Calu3 (cell line): ENCODE measurements around the gene NKD1. TPM values are rescaled to one million over a fixed set of nuclear protein-coding genes. Genes with fewer than 3 reads are reported as not detected.

Experiments used
- BruUV-seq: library from RNA; stranded (reverse); fragments of 400-500 nt; replicated peaks from 2 replicates; lab custom pipeline; 2021; lab: Mats Ljungman, UMichigan
- CTCF ChIA-PET: fragments of 300-600 bp; sonication (Branson Sonifier 250); formaldehyde crosslinking; loops from one replicate; lab custom pipeline; 2022; ENCODE audit warnings: antibody characterized with exemption; lab: Charles Lee
- DNase-seq: peaks from one replicate; pipeline ENCODE4 v3.0.0; 2022
- H3K27ac Mint-ChIP-seq: one replicate; pipeline ENCODE4 v1.8.0; 2022; ENCODE audit warnings: mixed read lengths; ENCODE audit not compliant: unreplicated experiment
- H3K27me3 Mint-ChIP-seq: one replicate; pipeline ENCODE4 v1.8.0; 2022; ENCODE audit warnings: mixed read lengths; ENCODE audit not compliant: unreplicated experiment
- H3K36me3 Mint-ChIP-seq: one replicate; pipeline ENCODE4 v1.8.0; 2022; ENCODE audit warnings: mild to moderate bottlenecking, moderate library complexity, mixed read lengths; ENCODE audit not compliant: insufficient read depth, unreplicated experiment
- H3K4me1 Mint-ChIP-seq: one replicate; pipeline ENCODE4 v1.8.0; 2022; ENCODE audit warnings: mild to moderate bottlenecking, low read depth, mixed read lengths; ENCODE audit not compliant: unreplicated experiment
- H3K4me3 Mint-ChIP-seq: one replicate; pipeline ENCODE4 v1.8.0; 2022; ENCODE audit warnings: mild to moderate bottlenecking, low read depth, moderate library complexity, mixed read lengths; ENCODE audit not compliant: unreplicated experiment
- H3K9me3 Mint-ChIP-seq: one replicate; pipeline ENCODE4 v1.8.0; 2022; ENCODE audit warnings: low read depth, mixed read lengths; ENCODE audit not compliant: unreplicated experiment
- intact Hi-C: fragments of 100-400 bp; cut with micrococcal nuclease; formaldehyde crosslinking; loops from one replicate; pipeline ENCODE4 v1.10.0; 2022; ENCODE audit not compliant: unreplicated experiment
- total RNA-seq: library from RNA; stranded (reverse); gene quantifications from 2 replicates; pipeline ENCODE4 v1.2.3, GENCODE V29; 2022
- TF ChIP-seq, protein P1 (sequence below): fragments of 200-600 bp; IDR thresholded peaks from one replicate; pipeline ENCODE4 v1.8.0; 2022; ENCODE audit warnings: antibody characterized with exemption; ENCODE audit not compliant: unreplicated experiment

NKD1 gene
- total RNA-seq, 1 experiment from 2014 or later, result 0.31 TPM

DNA sequence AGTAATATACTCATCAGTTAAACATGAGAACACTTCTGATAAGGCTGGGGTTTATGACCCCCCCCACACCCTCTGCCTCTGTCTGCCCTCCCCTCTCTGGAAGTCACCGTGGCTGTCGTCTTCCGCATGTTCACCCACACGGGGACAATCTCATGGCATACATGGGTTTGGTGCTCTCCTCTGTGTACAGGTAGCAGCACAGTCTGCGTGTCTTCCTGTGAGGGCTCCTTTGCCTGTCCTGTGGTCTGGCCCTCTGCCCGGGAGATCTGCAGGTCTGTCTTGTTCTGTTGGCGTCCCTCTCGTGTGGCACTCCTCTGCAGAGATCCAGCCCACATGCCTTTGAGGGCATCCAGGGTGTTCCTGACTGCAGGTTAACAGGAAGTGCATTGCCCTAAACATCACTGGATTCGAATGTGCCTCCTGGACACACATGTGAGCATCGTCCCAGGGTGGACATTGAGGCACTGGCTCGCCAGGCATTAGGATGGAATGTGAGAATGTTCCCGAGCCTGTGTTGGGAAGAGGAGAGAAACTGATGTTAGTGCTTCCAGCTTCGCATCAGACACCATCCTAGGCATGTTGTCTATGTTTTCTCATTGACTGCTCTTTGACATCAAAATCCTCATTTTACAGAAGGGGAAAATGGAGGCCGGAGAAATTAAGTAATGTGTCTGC lies 54.5 kb downstream of the NKD1 start:
- Mint-ChIP-seq H3K9me3 (no peaks in the 10 kb centered on the region), H3K4me1 (no peaks in the 10 kb centered on the region), H3K4me3 (no peak overlapping the region), H3K27ac (no peak overlapping the region), H3K36me3 (no peaks in the 10 kb centered on the region), H3K27me3 (peaks cover 86% of the 10 kb centered on the region)
- DNase-seq, result no peak
- intact Hi-C loops, result no loop called here
- no TSS peak for BruUV-seq
- TF ChIP-seq, protein P1, sequence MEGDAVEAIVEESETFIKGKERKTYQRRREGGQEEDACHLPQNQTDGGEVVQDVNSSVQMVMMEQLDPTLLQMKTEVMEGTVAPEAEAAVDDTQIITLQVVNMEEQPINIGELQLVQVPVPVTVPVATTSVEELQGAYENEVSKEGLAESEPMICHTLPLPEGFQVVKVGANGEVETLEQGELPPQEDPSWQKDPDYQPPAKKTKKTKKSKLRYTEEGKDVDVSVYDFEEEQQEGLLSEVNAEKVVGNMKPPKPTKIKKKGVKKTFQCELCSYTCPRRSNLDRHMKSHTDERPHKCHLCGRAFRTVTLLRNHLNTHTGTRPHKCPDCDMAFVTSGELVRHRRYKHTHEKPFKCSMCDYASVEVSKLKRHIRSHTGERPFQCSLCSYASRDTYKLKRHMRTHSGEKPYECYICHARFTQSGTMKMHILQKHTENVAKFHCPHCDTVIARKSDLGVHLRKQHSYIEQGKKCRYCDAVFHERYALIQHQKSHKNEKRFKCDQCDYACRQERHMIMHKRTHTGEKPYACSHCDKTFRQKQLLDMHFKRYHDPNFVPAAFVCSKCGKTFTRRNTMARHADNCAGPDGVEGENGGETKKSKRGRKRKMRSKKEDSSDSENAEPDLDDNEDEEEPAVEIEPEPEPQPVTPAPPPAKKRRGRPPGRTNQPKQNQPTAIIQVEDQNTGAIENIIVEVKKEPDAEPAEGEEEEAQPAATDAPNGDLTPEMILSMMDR, result no peak
- CTCF ChIA-PET, result no interaction called here

DNA sequence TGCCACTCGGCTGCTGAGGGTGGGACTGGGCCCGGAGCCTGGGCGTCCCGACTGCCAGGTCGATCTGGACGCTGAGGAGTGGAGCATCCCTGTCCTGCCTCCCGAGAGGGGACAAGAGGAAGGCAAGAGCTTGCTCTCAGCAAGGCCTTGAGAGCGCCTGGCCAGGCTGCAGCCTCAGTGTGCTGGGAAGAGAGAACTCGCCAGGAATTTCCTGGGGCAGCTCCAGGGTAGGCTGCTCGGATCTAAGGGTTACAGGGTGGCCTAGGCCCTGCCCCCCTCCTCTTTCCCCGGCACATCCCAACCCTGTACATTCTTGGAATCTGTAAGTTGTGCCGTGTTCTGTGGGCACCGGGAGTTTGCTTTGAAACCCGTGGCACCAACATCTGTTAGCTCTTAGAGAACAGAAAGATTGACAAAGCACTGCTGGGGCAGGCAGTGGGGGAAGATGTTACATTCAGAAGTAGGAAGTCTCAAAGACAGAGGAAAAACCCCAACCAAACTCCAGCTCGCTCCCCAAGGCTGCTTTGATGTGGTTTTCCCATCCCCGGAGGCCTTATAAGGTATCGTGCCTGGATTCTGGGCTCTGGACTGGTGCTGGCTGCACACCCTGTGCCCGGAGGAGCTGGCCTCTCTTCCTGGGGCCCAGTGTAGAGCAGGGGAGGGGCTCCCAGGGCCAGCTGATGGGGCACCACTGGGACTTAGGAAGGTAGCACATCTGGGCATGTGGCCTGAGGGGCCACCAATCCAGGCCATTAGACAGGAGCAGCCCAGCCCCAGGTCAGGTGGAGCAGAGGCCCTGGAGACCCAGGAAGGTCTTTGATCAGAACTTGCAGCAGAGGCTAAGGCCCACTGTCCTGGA lies 55.2 kb downstream of the NKD1 start:
- BruUV-seq, result no TSS peak
- intact Hi-C loops, result no loop called here
- Mint-ChIP-seq H3K9me3 (no peaks in the 10 kb centered on the region), H3K4me1 (no peaks in the 10 kb centered on the region), H3K27ac (no peak overlapping the region), H3K4me3 (no peak overlapping the region), H3K36me3 (no peaks in the 10 kb centered on the region), H3K27me3 (peaks cover 86% of the 10 kb centered on the region)
- no peak for DNase-seq
- TF ChIP-seq, protein P1, result no peak
- CTCF ChIA-PET, result no interaction called here

DNA sequence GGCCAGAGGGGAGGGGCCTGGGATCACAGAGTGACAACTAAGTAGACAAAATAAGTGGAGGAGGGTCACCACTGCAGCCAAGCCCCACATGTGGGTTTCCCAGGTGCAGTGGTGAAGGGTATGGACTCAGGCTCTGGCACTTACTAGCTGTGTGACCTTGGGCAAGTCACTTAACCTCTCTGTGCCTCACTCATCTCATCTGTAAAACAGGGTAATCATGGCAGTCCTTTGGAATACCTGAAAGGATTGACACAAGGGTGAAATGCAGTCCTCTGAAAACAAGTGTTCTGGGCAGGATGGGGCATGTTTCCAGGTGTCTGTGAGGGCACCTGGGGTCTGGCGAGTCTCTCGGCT lies 55.8 kb downstream of the NKD1 start:
- no peaks in the 10 kb centered on the region for H3K36me3 Mint-ChIP-seq
- no TSS peak for BruUV-seq
- CTCF ChIA-PET, result no interaction called here
- no peaks in the 10 kb centered on the region for H3K9me3 Mint-ChIP-seq
- H3K27ac Mint-ChIP-seq, result no peak overlapping the region
- TF ChIP-seq, protein P1, result no peak
- H3K4me1 Mint-ChIP-seq, result no peaks in the 10 kb centered on the region
- H3K4me3 Mint-ChIP-seq, result no peak overlapping the region
- peaks cover 83% of the 10 kb centered on the region for H3K27me3 Mint-ChIP-seq
- DNase-seq, result no peak
- intact Hi-C loops, result no loop called here

DNA sequence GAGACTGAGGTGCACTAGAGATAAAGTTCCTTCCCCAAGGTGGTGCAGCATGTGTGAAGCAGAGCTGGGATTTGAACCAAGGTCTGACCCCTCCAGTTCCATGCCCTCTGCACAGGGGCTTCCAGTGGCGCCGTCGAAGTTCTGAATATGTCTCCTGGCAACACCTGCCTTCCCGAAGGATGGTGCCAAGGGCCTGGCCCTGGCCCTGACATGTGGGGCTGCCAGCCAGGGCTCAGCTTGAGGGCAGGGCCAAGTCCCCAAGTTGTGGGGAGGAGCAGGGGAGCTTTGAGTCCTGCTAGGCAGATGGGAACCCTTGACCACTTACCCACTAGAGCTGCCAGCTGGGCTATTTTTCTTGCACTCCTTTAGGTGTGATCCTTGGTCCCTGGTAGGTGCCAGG lies 56.4 kb downstream of the NKD1 start:
- H3K4me1 Mint-ChIP-seq, result no peaks in the 10 kb centered on the region
- no TSS peak for BruUV-seq
- H3K9me3 Mint-ChIP-seq, result no peaks in the 10 kb centered on the region
- H3K27me3 Mint-ChIP-seq, result peaks cover 77% of the 10 kb centered on the region
- no peaks in the 10 kb centered on the region for H3K36me3 Mint-ChIP-seq
- TF ChIP-seq, protein P1, result no peak
- no peak overlapping the region for H3K27ac Mint-ChIP-seq
- DNase-seq, result no peak
- CTCF ChIA-PET, result no interaction called here
- H3K4me3 Mint-ChIP-seq, result no peak overlapping the region
- intact Hi-C loops, result no loop called here
